ENCODE data around the gene PHPT1.
"Not testable (repeated sequence)": the region's sequence is repeated elsewhere in the genome, so short reads cannot be mapped to it uniquely, and the experiment has no call there.

The PHPT1 gene

GRCh38 chr9:136840877-136841645 lies 8.1 kb upstream of the PHPT1 start:
- Histone ChIP-seq H3K27ac (ENCODE audit: low read length) (no peak overlapping the region), H3K4me1 (ENCODE audit: insufficient read depth, low read length) (peaks cover 17% of the 10 kb centered on the region), H3K27me3 (ENCODE audit: insufficient read depth, low read length, poor library complexity) (no peaks in the 10 kb centered on the region), H2AFZ (ENCODE audit: low read depth, low read length) (no peak overlapping the region), H3K79me2 (ENCODE audit: insufficient read depth, low read length) (no peaks in the 10 kb centered on the region), H4K20me1 (ENCODE audit: insufficient read depth, low read length) (peaks cover 5% of the 10 kb centered on the region), H3K4me2 (ENCODE audit: insufficient read depth, low read length) (no peak overlapping the region), H3K9ac (ENCODE audit: low read depth, low read length) (no peak overlapping the region), H3K9me3 (ENCODE audit: insufficient read depth, low read length, severe bottlenecking) (no peaks in the 10 kb centered on the region), H3K36me3 (ENCODE audit: insufficient read depth, low read length) (peaks cover 28% of the 10 kb centered on the region), H3K4me3 (ENCODE audit: low read depth in 1 of 2, low read length in 2 of 2) (no peak overlapping the region)
- ATAC-seq (ENCODE audit: insufficient read depth, low read depth) (peak; percentile 28), DNase-seq (peak; percentile 62)
- TF ChIP-seq EZH2 (IDR thresholded peaks at IDR 0.05; ENCODE audit: borderline replicate concordance, low read depth, low read length, severe bottlenecking): no peak
- TF ChIP-seq, protein P1, sequence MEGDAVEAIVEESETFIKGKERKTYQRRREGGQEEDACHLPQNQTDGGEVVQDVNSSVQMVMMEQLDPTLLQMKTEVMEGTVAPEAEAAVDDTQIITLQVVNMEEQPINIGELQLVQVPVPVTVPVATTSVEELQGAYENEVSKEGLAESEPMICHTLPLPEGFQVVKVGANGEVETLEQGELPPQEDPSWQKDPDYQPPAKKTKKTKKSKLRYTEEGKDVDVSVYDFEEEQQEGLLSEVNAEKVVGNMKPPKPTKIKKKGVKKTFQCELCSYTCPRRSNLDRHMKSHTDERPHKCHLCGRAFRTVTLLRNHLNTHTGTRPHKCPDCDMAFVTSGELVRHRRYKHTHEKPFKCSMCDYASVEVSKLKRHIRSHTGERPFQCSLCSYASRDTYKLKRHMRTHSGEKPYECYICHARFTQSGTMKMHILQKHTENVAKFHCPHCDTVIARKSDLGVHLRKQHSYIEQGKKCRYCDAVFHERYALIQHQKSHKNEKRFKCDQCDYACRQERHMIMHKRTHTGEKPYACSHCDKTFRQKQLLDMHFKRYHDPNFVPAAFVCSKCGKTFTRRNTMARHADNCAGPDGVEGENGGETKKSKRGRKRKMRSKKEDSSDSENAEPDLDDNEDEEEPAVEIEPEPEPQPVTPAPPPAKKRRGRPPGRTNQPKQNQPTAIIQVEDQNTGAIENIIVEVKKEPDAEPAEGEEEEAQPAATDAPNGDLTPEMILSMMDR (IDR thresholded peaks at IDR 0.05; ENCODE audit: borderline replicate concordance, extremely low read depth, low read length, poor library complexity, severe bottlenecking): no peak

DNA sequence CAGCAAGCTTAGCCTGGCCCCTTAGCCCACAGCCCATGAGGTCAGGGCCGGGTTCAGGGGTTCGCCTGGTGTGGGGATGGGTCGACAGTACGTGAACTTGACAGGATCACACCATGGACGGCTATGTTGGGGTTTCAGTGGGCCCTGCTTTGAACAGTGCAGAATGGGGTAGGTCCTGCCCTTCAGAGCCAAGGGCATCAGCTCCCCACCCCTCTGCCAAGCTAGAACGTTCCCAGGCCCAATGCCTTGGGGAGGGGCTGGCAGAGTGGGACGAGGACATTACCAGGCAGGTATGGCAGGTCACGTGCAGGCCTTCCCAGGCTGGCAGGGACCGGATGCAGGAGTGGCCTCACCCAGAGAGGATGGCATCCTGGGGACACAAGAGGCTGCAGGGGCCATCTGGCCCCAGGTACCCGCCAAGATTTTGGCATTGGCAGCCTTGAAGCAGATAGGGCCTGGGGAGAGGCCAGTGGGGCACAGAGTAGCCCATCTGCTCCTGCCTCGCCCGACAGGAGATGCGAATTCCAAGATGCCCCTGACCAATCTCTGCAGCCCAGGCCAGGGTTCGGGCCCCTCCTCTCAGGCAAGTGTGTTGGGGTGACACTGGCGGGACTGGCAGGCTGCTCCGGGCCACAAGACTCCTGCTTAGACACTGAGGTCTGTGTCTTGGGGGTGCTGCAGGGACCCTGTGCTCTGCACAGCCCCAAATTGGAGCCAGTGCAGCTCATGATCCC lies 7.4 kb upstream of the PHPT1 start:
- DNase-seq; H3K79me2 ChIP-seq (ENCODE audit: insufficient read depth, low read length); H3K27ac ChIP-seq (ENCODE audit: low read length); ATAC-seq (ENCODE audit: insufficient read depth, low read depth); H2AFZ ChIP-seq (ENCODE audit: low read depth, low read length); H3K27me3 ChIP-seq (ENCODE audit: insufficient read depth, low read length, poor library complexity); H4K20me1 ChIP-seq (ENCODE audit: insufficient read depth, low read length); H3K9me3 ChIP-seq (ENCODE audit: insufficient read depth, low read length, severe bottlenecking): not testable (repeated sequence)
- peak overlapping the region in 1 of 2 experiments; percentile 63; a peak in 2 of 4 replicates for H3K4me3 ChIP-seq (ENCODE audit: low read depth in 1 of 2, low read length in 2 of 2)
- H3K9ac ChIP-seq (ENCODE audit: low read depth, low read length): peak overlapping the region; percentile 55; the same call in 1 of the 2 replicates
- peaks cover 22% of the 10 kb centered on the region for H3K36me3 ChIP-seq (ENCODE audit: insufficient read depth, low read length)
- H3K4me1 ChIP-seq (ENCODE audit: insufficient read depth, low read length): peaks cover 17% of the 10 kb centered on the region
- peak overlapping the region; percentile 91 for H3K4me2 ChIP-seq (ENCODE audit: insufficient read depth, low read length)

GRCh38 chr9:136842380-136842948 lies 6.7 kb upstream of the PHPT1 start, which contains the start of gene AJM1:
Gene AJM1 (plus strand): TSS chr9:136842478. CDS start chr9:136844415, 1,937 bp downstream.
- H3K36me3 ChIP-seq (ENCODE audit: insufficient read depth, low read length): peaks cover 22% of the 10 kb centered on the region
- peak; percentile 84 for DNase-seq
- peak within 1 kb of the TSS; percentile 67 for H2AFZ ChIP-seq (ENCODE audit: low read depth, low read length)
- H3K4me2 ChIP-seq (ENCODE audit: insufficient read depth, low read length): peak within 1 kb of the TSS; percentile 91
- not testable (repeated sequence) for H4K20me1 ChIP-seq (ENCODE audit: insufficient read depth, low read length); H3K27ac ChIP-seq (ENCODE audit: low read length); H3K27me3 ChIP-seq (ENCODE audit: insufficient read depth, low read length, poor library complexity); H3K9me3 ChIP-seq (ENCODE audit: insufficient read depth, low read length, severe bottlenecking); H3K79me2 ChIP-seq (ENCODE audit: insufficient read depth, low read length)
- H3K9ac ChIP-seq (ENCODE audit: low read depth, low read length): peak within 1 kb of the TSS; percentile 55; the same call in 1 of the 2 replicates
- peak; percentile 90 for ATAC-seq (ENCODE audit: insufficient read depth, low read depth)
- TF ChIP-seq, protein P1 (IDR thresholded peaks at IDR 0.05; ENCODE audit: borderline replicate concordance, extremely low read depth, low read length, poor library complexity, severe bottlenecking): peak; percentile 83
- peaks cover 18% of the 10 kb centered on the region for H3K4me1 ChIP-seq (ENCODE audit: insufficient read depth, low read length)
- peak within 1 kb of the TSS; percentile 24 to 63; a peak in 3 of 4 replicates for H3K4me3 ChIP-seq (ENCODE audit: low read depth in 1 of 2, low read length in 2 of 2)

GRCh38 chr9:136843159-136843800 lies 5.9 kb upstream of the PHPT1 start:
- not testable (repeated sequence) for H3K4me3 ChIP-seq (ENCODE audit: low read depth in 1 of 2, low read length in 2 of 2); H3K27ac ChIP-seq (ENCODE audit: low read length)
- H3K4me1 ChIP-seq (ENCODE audit: insufficient read depth, low read length): peaks cover 25% of the 10 kb centered on the region

More at GRCh38 chr9:136843159-136843800, 5.9 kb upstream of the PHPT1 start:
- not testable (repeated sequence) for H2AFZ ChIP-seq (ENCODE audit: low read depth, low read length); H3K9me3 ChIP-seq (ENCODE audit: insufficient read depth, low read length, severe bottlenecking); DNase-seq; H3K27me3 ChIP-seq (ENCODE audit: insufficient read depth, low read length, poor library complexity); H3K9ac ChIP-seq (ENCODE audit: low read depth, low read length); H4K20me1 ChIP-seq (ENCODE audit: insufficient read depth, low read length); ATAC-seq (ENCODE audit: insufficient read depth, low read depth); H3K79me2 ChIP-seq (ENCODE audit: insufficient read depth, low read length)
- Histone ChIP-seq H3K4me2 (ENCODE audit: insufficient read depth, low read length) (peak overlapping the region; percentile 45; the same call in 1 of the 2 replicates), H3K36me3 (ENCODE audit: insufficient read depth, low read length) (peaks cover 17% of the 10 kb centered on the region)
